ENCODE results near the gene CTXND1.

Gene CTXND1

DNA sequence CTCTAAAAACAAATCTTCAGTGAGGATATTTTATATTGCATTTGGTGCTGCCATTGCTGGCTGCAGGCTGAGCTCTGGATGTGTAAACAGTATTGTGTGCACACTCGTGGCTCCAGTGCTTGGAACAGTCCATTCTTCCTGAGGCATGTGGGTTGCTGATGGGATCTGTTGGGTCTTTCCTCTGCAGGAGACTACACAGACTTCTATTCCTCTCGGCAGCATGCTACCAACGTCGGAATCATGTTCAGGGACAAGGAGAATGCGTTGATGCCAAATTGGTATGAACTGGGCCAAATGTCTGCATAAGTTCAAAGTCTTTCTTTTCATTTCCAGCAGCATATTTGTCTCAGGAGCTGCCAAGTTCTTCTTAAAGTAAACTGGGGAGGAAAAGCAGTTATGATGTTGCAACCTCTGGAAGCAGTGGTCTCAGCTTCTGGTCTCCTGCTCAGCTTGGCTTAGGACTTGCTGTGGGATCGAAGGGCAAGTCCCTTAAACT is 89.9 kb downstream of the CTXND1 start:
- in situ Hi-C loops (cut with MboI; ENCODE audit: low pct_unique_long_range_greater_than_20kb, low sequenced_read_pairs, unreplicated experiment) = loop anchor here (25.0 kb wide), 1 partner anchor 825 kb away; no protein-coding TSS in a partner anchor
- no peak for DNase-seq (ENCODE audit: low spot score)
- TF ChIP-seq, protein P1, sequence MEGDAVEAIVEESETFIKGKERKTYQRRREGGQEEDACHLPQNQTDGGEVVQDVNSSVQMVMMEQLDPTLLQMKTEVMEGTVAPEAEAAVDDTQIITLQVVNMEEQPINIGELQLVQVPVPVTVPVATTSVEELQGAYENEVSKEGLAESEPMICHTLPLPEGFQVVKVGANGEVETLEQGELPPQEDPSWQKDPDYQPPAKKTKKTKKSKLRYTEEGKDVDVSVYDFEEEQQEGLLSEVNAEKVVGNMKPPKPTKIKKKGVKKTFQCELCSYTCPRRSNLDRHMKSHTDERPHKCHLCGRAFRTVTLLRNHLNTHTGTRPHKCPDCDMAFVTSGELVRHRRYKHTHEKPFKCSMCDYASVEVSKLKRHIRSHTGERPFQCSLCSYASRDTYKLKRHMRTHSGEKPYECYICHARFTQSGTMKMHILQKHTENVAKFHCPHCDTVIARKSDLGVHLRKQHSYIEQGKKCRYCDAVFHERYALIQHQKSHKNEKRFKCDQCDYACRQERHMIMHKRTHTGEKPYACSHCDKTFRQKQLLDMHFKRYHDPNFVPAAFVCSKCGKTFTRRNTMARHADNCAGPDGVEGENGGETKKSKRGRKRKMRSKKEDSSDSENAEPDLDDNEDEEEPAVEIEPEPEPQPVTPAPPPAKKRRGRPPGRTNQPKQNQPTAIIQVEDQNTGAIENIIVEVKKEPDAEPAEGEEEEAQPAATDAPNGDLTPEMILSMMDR (IDR thresholded peaks at IDR 0.05; ENCODE audit: extremely low read depth, insufficient read depth, missing control alignments) = no peak

DNA sequence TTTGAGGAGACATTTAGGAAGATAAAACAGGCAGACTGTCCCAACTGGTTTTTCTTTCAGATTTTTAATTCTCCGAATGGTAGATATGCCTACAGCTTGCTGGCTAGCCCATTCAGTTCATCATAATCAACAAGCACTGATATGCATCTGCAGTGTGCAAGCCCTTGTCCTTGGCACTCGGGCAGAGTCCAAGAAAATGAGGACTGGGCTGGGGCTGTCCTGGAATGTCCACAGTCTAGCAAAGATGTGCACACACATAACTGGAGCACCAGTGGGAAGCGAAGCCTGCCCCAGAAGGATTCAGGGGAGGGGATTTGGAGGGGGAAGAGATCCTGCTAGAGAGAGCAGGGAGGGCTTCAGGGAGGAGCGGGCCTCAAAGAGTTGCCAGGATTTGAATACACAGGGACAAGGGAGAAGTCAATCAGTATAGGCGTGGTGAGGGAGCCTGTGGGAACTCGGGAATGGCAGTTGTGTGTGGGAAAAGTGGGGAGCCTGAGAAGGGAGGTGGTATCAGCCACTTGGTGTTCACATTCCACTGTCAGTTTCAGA is 90.5 kb downstream of the CTXND1 start:
- DNase-seq (ENCODE audit: low spot score) = no peak
- TF ChIP-seq, protein P1 (IDR thresholded peaks at IDR 0.05; ENCODE audit: extremely low read depth, insufficient read depth, missing control alignments) = no peak
- in situ Hi-C loops (cut with MboI; ENCODE audit: low pct_unique_long_range_greater_than_20kb, low sequenced_read_pairs, unreplicated experiment) = loop anchor here (25.0 kb wide), 1 partner anchor 824 kb away; no protein-coding TSS in a partner anchor

DNA sequence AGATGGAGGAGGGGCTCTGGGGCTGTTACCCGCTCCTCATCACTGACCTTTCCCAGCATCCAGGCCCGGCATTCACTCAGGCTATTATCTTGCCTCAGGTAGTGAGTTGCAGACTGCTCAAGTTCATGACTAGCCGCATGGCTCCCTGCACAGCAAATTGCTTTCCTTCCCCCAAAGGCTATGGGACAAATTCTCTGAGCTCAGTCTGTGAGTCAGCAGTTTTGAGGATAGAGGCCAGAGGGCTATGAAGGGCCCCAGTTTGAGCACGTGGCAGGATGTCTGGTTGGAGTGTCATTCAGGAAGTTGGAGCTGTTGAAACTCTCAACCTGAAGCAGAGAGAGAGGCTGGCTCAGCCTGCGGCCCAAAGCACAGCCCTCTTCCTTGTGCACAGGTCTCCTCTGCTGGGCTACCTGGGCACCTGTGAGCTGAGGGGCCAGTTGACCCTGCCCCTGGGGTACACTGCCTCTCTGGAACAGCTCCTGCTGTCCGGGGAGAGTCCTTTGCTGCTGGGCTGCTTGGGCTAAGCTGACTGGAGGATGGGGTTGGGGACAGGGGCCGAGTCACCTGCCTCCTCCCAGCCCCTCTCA is 91.3 kb downstream of the CTXND1 start:
- TF ChIP-seq, protein P1 (IDR thresholded peaks at IDR 0.05; ENCODE audit: extremely low read depth, insufficient read depth, missing control alignments) = no peak
- in situ Hi-C loops (cut with MboI; ENCODE audit: low pct_unique_long_range_greater_than_20kb, low sequenced_read_pairs, unreplicated experiment) = loop anchor here (25.0 kb wide), 1 partner anchor 823 kb away; no protein-coding TSS in a partner anchor
- peak; percentile 42 for DNase-seq (ENCODE audit: low spot score)

DNA sequence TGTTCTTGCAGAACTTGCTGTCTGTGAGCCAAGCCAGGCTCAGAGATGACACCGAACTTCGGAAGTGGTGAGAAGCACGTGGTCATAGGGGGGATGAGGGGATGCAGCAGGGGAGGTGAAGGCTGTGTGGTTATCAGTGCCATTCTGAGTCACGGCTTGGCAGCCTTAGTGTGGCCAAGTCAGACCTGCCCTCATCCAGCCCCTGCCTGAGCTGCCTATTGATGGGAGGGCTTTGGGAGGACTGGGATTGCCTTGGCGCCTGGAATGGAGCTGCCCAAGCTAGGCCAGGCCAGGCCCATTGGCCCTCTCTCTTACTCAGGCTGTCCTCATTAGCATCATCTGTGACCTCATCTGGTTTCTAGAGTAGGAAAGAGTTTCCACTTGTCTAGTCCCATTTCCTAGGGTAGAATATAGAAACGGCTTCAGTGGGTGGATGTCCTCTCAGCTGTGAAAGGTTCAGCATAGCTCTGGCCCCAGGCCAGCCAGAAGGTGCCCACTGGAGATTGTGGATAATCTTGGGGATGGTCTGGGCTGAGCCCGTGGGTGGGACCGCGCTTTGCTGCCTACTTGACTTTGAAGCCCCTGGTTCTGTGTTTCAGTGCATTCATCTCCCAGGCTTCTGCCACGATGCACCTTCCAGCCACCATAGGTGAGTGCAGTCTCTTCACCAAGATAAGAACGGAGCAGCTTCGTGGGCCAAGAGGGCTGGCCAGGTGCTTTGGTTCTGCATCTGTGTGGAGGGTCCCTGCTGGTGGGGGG is 92.0 kb downstream of the CTXND1 start:
- peak; percentile 42 for DNase-seq (ENCODE audit: low spot score)
- TF ChIP-seq, protein P1 (IDR thresholded peaks at IDR 0.05; ENCODE audit: extremely low read depth, insufficient read depth, missing control alignments) = no peak
- in situ Hi-C loops (cut with MboI; ENCODE audit: low pct_unique_long_range_greater_than_20kb, low sequenced_read_pairs, unreplicated experiment) = loop anchor here (25.0 kb wide), 1 partner anchor 823 kb away; no protein-coding TSS in a partner anchor

DNA sequence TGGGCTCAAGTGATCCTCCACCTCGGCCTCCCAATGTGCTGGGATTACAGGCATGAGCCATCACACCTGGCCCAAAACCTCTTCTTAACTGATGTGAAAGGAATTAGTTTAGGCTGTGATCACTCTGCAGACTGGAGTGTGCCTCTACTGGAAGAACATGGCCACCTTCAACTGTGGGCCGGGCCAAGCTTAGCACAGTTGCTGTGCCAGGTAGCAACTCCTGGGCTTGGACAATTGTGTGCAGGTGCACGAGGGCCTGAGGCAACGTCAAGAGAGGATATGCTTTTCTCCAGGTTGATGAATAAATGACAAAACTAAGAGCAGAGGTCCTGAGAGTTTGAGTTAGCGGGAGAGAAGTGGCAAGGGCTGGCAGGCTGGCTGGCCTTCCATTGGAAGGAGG is 92.7 kb downstream of the CTXND1 start:
- in situ Hi-C loops (cut with MboI; ENCODE audit: low pct_unique_long_range_greater_than_20kb, low sequenced_read_pairs, unreplicated experiment) = loop anchor here (25.0 kb wide), 1 partner anchor 822 kb away; no protein-coding TSS in a partner anchor
- TF ChIP-seq, protein P1 (IDR thresholded peaks at IDR 0.05; ENCODE audit: extremely low read depth, insufficient read depth, missing control alignments) = no peak
- no peak for DNase-seq (ENCODE audit: low spot score)

DNA sequence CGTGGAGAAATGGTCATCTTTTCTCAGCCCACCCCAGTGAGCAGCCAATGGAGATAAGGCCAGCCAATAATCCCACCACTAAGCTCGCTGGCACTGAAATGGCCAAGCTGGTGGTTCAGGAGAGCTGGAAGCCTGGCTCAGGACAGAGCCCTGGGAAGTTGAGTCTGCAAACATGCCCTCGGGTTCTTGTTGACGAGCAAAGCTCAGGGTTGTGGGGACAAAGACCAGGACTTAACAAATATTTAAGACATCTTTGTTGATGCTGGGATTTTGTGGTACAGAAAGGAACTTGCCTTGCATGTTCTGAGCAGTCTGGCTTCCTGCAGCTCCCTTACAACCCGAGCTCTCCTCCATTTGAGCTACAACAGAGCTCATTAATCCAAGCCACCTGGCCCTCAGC is 94.8 kb downstream of the CTXND1 start:
- DNase-seq (ENCODE audit: low spot score) = no peak
- TF ChIP-seq, protein P1 (IDR thresholded peaks at IDR 0.05; ENCODE audit: extremely low read depth, insufficient read depth, missing control alignments) = no peak
- in situ Hi-C loops (cut with MboI; ENCODE audit: low pct_unique_long_range_greater_than_20kb, low sequenced_read_pairs, unreplicated experiment) = loop anchor here (25.0 kb wide), 1 partner anchor 820 kb away; no protein-coding TSS in a partner anchor

All from GM13977 (cell line).